Activated T-helper 2 cell treated with anti-CD3 and anti-CD28 coated beads, Interferon-gamma antibody, Interleukin-2, Interleukin-4, amounts not matched to agents 10 μg/mL and 5 μg/mL and 100 μg/mL, durations not matched to agents 14 hours and 24 hours and 36 hours (primary cell): ENCODE results near the gene GDPD1. TPM values are rescaled to one million over a fixed set of nuclear protein-coding genes. Genes with fewer than 3 reads are reported as not detected.
A peak's percentile ranks its signal among the peaks of the same experiment; 100 is the strongest.
"Not testable (repeated sequence)": the region's sequence is repeated elsewhere in the genome, so short reads cannot be mapped to it uniquely, and the experiment has no call there.

Source experiments
- DNase-seq: peaks from one replicate; pipeline ENCODE4 v3.0.0; 2021; ENCODE audit warnings: low spot score
- H3K27ac Mint-ChIP-seq: one replicate; pipeline ENCODE4 v1.8.0; 2021; ENCODE audit warnings: mixed read lengths
- H3K27me3 Mint-ChIP-seq: one replicate; pipeline ENCODE4 v1.8.0; 2021; ENCODE audit warnings: low read depth, mixed read lengths
- H3K36me3 Mint-ChIP-seq: one replicate; pipeline ENCODE4 v1.8.0; 2021; ENCODE audit warnings: low read depth, mixed read lengths
- H3K4me1 Mint-ChIP-seq: one replicate; pipeline ENCODE4 v1.8.0; 2021; ENCODE audit warnings: low read depth, mixed read lengths
- H3K4me3 Mint-ChIP-seq: one replicate; pipeline ENCODE4 v1.8.0; 2021; ENCODE audit warnings: low read depth, mild to moderate bottlenecking, moderate library complexity, mixed read lengths
- H3K9me3 Mint-ChIP-seq: one replicate; pipeline ENCODE4 v1.8.0; 2021; ENCODE audit warnings: mixed read lengths
- intact Hi-C: fragments of 100-400 bp; cut with micrococcal nuclease; formaldehyde crosslinking; loops from one replicate; pipeline ENCODE4 v1.15.1; 2023
- total RNA-seq: library from RNA; stranded (reverse); gene quantifications from 2 replicates; pipeline ENCODE4 v1.2.3, GENCODE V29; 2022

The GDPD1 gene
- total RNA-seq, 1 donor from 2014 or later = 2.7 TPM

DNA sequence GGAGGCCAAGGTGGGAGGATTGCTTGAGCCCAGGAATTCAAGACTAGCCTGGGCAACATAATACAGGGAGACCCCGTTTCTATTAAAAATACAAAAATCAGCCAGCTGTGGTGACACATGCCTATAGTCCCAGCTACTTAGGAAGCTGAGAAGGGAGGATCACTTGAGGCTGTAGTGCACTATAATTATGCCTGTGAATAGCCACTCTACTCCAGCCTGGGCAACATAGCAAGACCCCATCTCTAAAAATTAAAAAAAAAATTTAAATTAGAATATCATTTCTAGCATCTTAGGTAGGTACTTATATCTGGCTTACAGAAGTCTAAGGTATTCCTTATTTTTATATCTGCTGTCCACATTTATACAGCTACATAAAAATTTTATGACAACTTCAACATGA, 18.0 kb upstream of the GDPD1 start:
- no peaks in the 10 kb centered on the region for H3K4me1 Mint-ChIP-seq
- intact Hi-C loops = no loop called here
- H3K9me3 Mint-ChIP-seq = no peaks in the 10 kb centered on the region
- no peak overlapping the region for H3K27ac Mint-ChIP-seq
- H3K36me3 Mint-ChIP-seq = peaks cover 23% of the 10 kb centered on the region
- no peaks in the 10 kb centered on the region for H3K27me3 Mint-ChIP-seq
- H3K4me3 Mint-ChIP-seq = no peak overlapping the region
- DNase-seq = no peak

DNA sequence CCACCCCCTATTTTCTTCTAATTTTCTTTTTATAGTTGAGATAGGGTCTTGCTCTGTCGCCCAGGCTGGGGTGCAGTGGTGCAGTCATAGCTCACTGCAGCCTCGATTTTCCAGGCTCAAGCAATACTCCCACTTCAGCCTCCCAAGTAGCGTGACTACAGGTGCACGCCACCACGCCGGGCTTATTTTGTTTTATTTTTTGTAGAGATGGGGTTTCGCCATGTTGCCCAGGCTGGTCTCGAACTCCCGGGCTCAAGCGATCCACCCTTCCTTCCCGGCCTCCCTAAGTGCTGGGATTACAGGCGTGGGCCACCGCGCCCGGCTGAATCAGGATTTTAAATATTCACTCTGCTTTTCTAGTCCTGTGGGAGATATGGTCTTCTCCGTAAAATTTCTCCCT, 941 bp upstream of the GDPD1 start:
- Mint-ChIP-seq H3K9me3 (no peaks in the 10 kb centered on the region), H3K4me3 (no peak overlapping the region), H3K27me3 (no peaks in the 10 kb centered on the region), H3K36me3 (peaks cover 4% of the 10 kb centered on the region), H3K27ac (no peak overlapping the region), H3K4me1 (peaks cover 13% of the 10 kb centered on the region)
- intact Hi-C loops = no loop called here
- no peak for DNase-seq

DNA sequence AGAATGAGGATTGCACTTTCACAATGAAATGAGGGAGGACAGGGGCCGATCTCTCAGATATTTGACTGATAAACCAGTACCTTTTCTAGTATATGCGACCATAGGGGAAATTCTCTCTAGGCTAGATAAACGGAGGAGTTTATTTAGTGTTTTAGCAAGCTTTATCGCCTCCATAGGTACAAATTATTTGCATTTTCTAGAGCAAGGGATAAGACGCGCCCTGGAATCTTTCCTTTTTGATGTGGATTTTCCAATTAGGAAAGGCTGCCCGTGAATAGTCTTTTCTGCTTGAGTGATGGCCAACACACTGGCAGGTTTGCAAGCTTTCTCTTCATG, 351 bp upstream of the GDPD1 start:
- Mint-ChIP-seq H3K27ac (peak overlapping the region; percentile 73), H3K27me3 (no peaks in the 10 kb centered on the region), H3K9me3 (no peaks in the 10 kb centered on the region), H3K4me1 (peaks cover 13% of the 10 kb centered on the region), H3K36me3 (no peaks in the 10 kb centered on the region), H3K4me3 (peak overlapping the region; percentile 100)
- DNase-seq = no peak
- intact Hi-C loops = loop anchor here (1.0 to 10.0 kb wide), 3 partner anchors 10 to 225 kb away; partner anchors contain the start of genes SMG8 and TRIM37

DNA sequence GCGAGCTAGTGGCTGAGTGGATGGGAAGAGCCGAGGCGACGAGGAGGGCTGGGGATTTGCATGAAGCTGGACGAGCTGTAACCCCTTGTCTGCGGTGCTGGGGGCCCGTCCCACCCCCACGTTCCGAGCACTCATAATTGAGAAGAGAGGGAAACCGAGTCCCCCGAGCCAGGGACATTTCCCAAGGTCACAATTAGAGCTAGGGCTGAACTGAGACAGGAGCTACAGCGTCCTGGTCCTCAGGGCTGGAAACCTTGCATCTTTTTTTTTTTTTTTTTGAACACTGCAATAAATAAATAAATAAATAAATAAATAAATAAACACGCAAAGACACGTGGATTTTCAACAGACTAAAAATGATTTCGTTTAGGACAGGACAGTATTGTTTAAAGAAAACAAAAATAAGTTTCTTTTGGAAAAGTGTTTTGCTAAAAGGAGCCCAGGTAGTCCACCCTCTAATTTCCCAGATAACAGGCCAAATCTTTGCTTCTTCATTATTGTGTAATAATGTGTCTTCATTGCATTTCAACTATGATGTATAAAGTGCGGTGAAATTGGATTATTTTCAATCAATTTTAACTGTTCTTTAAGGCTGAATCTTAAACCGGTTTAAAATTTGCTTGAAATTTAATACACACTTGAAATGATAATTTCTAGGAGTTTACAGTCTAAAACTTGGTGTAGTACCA, 992 bp downstream of the GDPD1 start:
- H3K4me3 Mint-ChIP-seq = peak overlapping the region; percentile 100
- H3K36me3 Mint-ChIP-seq = no peaks in the 10 kb centered on the region
- no peaks in the 10 kb centered on the region for H3K27me3 Mint-ChIP-seq
- no peaks in the 10 kb centered on the region for H3K9me3 Mint-ChIP-seq
- DNase-seq = no peak
- peak overlapping the region; percentile 91 for H3K27ac Mint-ChIP-seq
- peaks cover 13% of the 10 kb centered on the region for H3K4me1 Mint-ChIP-seq
- intact Hi-C loops = loop anchor here (5.0 to 10.0 kb wide), 2 partner anchors 114 to 223 kb away; partner anchors contain the start of gene TRIM37

DNA sequence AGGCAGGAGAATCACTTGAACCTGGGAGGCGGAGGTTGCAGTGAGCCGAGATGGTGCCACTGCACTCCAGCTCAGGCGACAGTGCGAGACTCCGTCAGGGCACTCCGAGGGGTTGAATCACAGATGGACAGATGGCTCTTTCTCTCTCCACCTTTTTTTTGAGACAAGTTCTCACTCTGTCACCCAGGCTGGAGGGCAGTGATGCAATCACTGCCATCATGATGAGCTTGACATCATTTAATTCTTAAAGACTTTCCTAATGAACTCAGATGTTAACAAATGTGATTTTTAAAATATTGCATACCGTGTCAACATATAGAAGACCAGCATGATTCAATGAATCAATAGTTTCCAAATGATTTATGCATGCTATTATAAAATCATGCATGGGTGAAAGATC, 3.5 kb downstream of the GDPD1 start:
- Mint-ChIP-seq H3K4me1 (peaks cover 13% of the 10 kb centered on the region), H3K4me3 (no peak overlapping the region), H3K36me3 (no peaks in the 10 kb centered on the region), H3K9me3 (no peaks in the 10 kb centered on the region), H3K27ac (no peak overlapping the region), H3K27me3 (no peaks in the 10 kb centered on the region)
- intact Hi-C loops = loop anchor here (5.0 to 10.0 kb wide), 2 partner anchors 117 to 221 kb away; partner anchors contain the start of gene TRIM37
- DNase-seq = no peak

DNA sequence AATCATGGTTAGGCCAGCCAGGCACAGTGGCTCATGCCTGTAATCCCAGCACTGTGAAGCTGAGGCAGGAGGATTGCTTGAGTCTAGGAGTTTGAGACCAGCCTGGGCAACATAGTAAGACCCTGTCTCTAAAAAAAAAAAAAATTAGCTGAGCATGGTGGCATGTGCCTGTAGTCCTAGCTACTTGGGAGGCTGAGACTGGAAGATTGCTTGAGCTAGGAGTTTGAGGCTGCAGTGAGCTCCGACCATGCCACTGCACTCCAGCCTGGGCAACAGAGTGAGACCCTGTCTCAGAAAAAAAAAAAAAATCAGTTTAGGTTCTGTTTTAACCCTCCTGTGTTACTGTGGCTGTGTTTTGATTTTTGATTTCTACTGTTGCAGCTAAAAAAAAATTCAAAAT, 8.3 kb downstream of the GDPD1 start:
- intact Hi-C loops = loop anchor here (10.0 kb wide), 1 partner anchor 216 kb away; no protein-coding TSS in a partner anchor

DNA sequence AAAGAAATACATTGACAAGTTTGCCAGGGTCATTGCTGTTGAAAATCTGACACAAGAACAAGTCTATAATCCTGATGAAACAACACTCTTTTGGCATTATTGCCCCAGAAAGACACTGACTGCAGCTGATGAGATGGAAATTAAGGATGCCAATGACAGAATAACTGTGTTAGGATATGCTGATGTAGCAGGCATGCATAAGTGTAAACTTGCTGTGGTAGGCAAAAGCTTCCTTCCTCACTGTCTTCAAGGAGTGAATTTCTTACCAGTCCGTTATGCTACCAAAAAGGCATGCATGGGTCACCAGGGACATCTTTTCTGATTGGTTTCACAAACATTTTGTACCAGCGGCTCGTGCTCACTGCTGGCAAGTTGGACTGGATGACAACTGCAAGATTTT, 10.5 kb downstream of the GDPD1 start:
- H3K4me3 Mint-ChIP-seq = no peak overlapping the region
- no peaks in the 10 kb centered on the region for H3K9me3 Mint-ChIP-seq
- H3K27me3 Mint-ChIP-seq = peaks cover 2% of the 10 kb centered on the region
- H3K27ac Mint-ChIP-seq = no peak overlapping the region
- DNase-seq = no peak
- intact Hi-C loops = no loop called here
- H3K4me1 Mint-ChIP-seq = peaks cover 4% of the 10 kb centered on the region
- no peaks in the 10 kb centered on the region for H3K36me3 Mint-ChIP-seq

More for the DNA sequence above, 8.3 kb downstream of the GDPD1 start:
- DNase-seq, H3K27ac Mint-ChIP-seq, H3K27me3 Mint-ChIP-seq, H3K36me3 Mint-ChIP-seq, H3K4me1 Mint-ChIP-seq, H3K9me3 Mint-ChIP-seq, H3K4me3 Mint-ChIP-seq: not testable (repeated sequence)

DNA sequence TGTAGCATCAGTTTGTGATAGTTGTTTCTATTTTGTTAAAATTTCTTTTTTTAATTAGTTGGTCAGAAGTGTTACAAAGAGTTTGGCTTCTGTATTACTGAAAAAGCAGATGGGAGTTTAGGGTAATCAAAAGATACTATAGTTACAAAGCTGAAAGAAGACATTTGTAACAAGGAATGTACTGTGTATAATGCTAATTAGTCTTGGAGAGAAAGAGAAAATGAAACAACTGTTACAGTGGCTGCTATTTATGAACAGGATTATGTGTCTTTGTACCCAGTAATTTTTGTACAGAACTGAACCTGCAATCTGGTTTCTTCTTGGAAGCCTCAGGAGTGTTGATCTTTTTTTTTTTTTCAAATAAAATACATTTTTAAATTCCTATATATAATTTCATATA, 14.3 kb downstream of the GDPD1 start:
- no peak for DNase-seq
- Mint-ChIP-seq H3K9me3 (no peaks in the 10 kb centered on the region), H3K36me3 (no peaks in the 10 kb centered on the region), H3K27ac (no peak overlapping the region), H3K27me3 (peaks cover 2% of the 10 kb centered on the region), H3K4me3 (no peak overlapping the region), H3K4me1 (peaks cover 4% of the 10 kb centered on the region)
- intact Hi-C loops = no loop called here

DNA sequence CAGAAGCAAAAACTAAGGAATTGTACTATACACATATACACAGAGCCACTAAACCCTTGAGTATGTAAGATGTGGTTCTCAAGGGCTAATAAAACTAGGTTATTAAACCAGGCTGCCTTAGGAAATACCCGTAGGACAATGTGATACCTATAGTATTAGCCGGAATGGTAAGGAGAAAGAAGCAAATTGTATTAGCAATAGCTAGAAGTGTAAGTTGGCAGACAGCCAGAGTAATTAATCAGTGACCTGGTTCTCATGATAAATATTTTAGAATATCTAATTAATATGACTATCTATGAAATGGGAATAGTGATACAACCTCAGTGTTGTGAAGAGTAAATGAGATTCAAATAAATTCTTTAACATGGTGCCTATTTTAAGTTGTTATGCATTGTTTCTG, 18.6 kb downstream of the GDPD1 start:
- H3K27me3 Mint-ChIP-seq = no peaks in the 10 kb centered on the region

DNA sequence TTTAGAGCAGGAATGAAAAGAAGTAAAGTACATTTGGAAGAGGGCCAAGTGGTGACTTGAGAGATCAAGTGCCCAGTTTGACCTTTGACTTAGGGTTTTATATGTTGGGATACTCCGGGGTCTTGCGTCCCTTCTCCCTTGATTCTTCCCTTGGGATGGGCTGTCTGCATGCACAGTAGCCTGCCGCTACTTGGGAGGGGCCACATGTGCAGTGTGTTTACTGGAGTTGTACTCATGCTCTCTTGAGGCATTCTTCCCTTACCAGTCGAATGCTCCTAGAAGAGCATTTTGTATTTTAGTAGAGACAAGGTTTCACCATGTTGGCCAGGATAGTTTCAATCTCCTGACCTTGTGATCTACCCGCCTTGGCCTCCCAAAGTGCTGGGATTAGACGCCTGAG, 23.8 kb downstream of the GDPD1 start:
- no peaks in the 10 kb centered on the region for H3K9me3 Mint-ChIP-seq

More for the DNA sequence above, 18.6 kb downstream of the GDPD1 start:
- no peaks in the 10 kb centered on the region for H3K9me3 Mint-ChIP-seq
- no peak overlapping the region for H3K4me3 Mint-ChIP-seq
- no peak for DNase-seq
- H3K27ac Mint-ChIP-seq = no peak overlapping the region
- peaks cover 4% of the 10 kb centered on the region for H3K4me1 Mint-ChIP-seq
- no peaks in the 10 kb centered on the region for H3K36me3 Mint-ChIP-seq
- intact Hi-C loops = no loop called here

DNA sequence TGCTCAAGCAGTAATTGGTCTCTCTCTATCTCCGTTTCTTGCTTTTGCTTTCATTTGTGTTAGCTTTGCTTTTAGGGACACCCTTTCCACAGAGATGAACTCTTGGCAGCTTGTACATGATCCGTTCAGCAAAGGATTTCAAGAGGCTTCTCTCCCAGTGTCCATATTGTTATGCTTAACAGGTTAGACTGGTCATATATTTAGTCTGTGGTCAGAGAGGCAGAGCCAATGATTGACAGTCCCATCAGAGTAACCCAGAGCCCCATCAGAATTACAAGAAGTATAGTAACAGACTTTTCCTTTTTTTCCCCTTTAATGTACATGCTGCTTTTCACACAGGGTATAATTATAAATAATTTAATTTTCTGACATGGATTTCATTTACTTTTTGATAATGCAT, 34.4 kb downstream of the GDPD1 start:
- Mint-ChIP-seq H3K27ac (no peak overlapping the region), H3K4me3 (no peak overlapping the region), H3K4me1 (no peaks in the 10 kb centered on the region), H3K27me3 (no peaks in the 10 kb centered on the region), H3K36me3 (no peaks in the 10 kb centered on the region), H3K9me3 (no peaks in the 10 kb centered on the region)
- no peak for DNase-seq
- intact Hi-C loops = no loop called here

More for the DNA sequence above, 23.8 kb downstream of the GDPD1 start:
- no peak for DNase-seq
- Mint-ChIP-seq H3K4me1 (no peaks in the 10 kb centered on the region), H3K4me3 (no peak overlapping the region), H3K27ac (no peak overlapping the region), H3K36me3 (no peaks in the 10 kb centered on the region), H3K27me3 (no peaks in the 10 kb centered on the region)
- intact Hi-C loops = no loop called here

DNA sequence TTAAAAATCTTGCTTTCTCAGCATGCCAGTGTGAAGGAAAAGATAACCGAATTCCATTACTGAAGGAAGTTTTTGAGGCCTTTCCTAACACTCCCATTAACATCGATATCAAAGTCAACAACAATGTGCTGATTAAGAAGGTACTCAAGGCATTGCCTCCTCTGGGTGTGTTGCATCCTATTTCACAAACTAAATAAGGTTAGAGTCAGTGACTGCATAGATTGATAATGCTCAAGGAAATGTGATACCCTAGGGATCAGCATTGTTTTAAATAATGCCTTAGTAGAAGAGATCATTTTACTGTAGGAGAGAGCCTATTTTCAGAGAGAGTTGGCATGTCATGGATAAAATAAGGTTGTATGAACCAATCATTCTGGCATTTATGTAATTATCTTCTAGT, 36.8 kb downstream of the GDPD1 start:
- H3K4me1 Mint-ChIP-seq = no peaks in the 10 kb centered on the region
- H3K9me3 Mint-ChIP-seq = no peaks in the 10 kb centered on the region
- intact Hi-C loops = no loop called here

DNA sequence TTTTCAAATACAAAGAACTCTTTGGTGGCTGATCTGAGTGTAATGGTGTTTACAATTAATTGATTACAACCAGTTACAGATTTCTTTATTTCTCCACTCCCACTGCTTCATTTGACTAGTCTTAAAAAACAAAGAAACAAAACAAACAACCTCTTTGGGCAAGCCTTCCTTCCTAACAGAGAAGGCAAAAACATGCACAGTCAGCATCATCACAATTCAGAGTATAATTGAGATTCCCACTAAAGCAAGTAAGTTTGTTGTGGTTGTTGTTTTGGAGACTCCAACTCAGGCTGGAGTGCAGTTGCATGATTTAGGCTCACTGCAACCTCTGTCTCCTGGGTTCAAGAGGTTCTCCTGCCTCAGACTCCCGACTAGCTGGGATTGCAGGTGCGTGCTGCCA, 40.4 kb downstream of the GDPD1 start:
- Mint-ChIP-seq H3K4me1 (no peaks in the 10 kb centered on the region), H3K36me3 (no peaks in the 10 kb centered on the region), H3K27me3 (no peaks in the 10 kb centered on the region), H3K27ac (no peak overlapping the region), H3K4me3 (no peak overlapping the region), H3K9me3 (no peaks in the 10 kb centered on the region)
- intact Hi-C loops = no loop called here
- DNase-seq = no peak

More for the DNA sequence above, 36.8 kb downstream of the GDPD1 start:
- no peaks in the 10 kb centered on the region for H3K36me3 Mint-ChIP-seq
- DNase-seq = no peak
- no peak overlapping the region for H3K4me3 Mint-ChIP-seq
- no peaks in the 10 kb centered on the region for H3K27me3 Mint-ChIP-seq
- H3K27ac Mint-ChIP-seq = no peak overlapping the region
